ENCODE measurements around the gene RB1. TPM values are rescaled to one million over a fixed set of nuclear protein-coding genes. Genes with fewer than 3 reads are reported as not detected.

Gene RB1
- total RNA-seq, 1 experiment from 2014 or later: 18.8 TPM

GRCh38 chr13:48528720-48529119 is 225.2 kb downstream of the RB1 start:
- CTCF ChIA-PET: no interaction called here
- Mint-ChIP-seq H3K4me1 (peaks cover 15% of the 10 kb centered on the region), H3K9me3 (no peaks in the 10 kb centered on the region), H3K27me3 (ENCODE audit: low read depth) (no peaks in the 10 kb centered on the region), H3K4me3 (no peak overlapping the region), H3K36me3 (no peaks in the 10 kb centered on the region), H3K27ac (no peak overlapping the region)
- POLR2A ChIA-PET: no interaction called here
- DNase-seq (ENCODE audit: low spot score) (no peak), ATAC-seq (no peak)
- TF ChIP-seq NR1H2 (CRISPR knock-in tag; IDR thresholded peaks at IDR 0.05): no peak
- no peak for TF ChIP-seq FOXP1 (CRISPR knock-in tag; IDR thresholded peaks at IDR 0.05; ENCODE audit: borderline replicate concordance)
- TF ChIP-seq ZMAT4 (CRISPR knock-in tag; IDR thresholded peaks at IDR 0.05): no peak
- TF ChIP-seq PRRX2 (CRISPR knock-in tag; IDR thresholded peaks at IDR 0.05): no peak
- TF ChIP-seq ZNF219 (CRISPR knock-in tag; IDR thresholded peaks at IDR 0.05; ENCODE audit: borderline replicate concordance): no peak
- no peak for TF ChIP-seq GABPB1 (CRISPR knock-in tag; IDR thresholded peaks at IDR 0.05)
- TF ChIP-seq, protein P1, sequence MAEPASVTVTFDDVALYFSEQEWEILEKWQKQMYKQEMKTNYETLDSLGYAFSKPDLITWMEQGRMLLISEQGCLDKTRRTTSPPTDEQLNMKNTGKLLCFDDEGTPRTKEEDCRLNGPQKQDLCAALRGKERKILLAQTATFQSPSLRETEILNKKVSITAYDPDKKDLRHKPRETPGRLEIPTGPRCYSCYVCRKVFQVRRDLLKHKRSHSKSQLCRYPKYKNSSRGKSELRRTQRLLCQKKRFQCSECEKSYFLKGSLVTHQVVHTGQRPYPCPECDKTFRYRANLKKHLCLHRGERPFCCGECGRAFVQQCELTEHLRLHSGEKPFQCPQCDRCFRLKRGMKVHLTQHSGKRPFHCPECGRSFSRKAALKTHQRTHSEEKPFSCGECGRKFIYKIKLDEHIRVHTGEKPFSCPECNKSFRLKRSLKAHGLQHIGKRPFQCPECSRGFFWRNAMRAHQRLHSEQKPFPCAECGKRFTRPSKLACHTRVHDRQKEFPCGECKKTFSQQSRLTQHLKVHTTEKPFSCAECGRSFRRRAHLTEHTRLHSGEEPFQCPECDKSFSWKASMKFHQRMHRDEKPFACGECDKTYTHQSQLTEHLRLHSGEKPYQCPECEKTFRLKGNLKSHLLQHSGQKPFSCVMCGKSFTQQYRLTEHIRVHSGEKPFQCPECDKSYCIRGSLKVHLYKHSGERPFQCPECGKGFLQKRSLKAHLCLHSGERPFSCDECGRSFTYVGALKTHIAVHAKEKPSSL (CRISPR knock-in tag; conservative IDR thresholded peaks at IDR 0.05): no peak

- Mint-ChIP-seq H3K4me3 (no peak overlapping the region), H3K9me3 (no peaks in the 10 kb centered on the region; the same call in 1 of the 2 replicates), H3K36me3 (no peaks in the 10 kb centered on the region), H3K27me3 (ENCODE audit: low read depth) (no peaks in the 10 kb centered on the region), H3K4me1 (peaks cover 20% of the 10 kb centered on the region), H3K27ac (no peak overlapping the region)
- ChIA-PET CTCF (no interaction called here), POLR2A (no interaction called here)
- ATAC-seq (no peak), DNase-seq (ENCODE audit: low spot score) (no peak)
- no peak for TF ChIP-seq CDX4 (CRISPR knock-in tag; IDR thresholded peaks at IDR 0.05; ENCODE audit: borderline replicate concordance)
- no peak for TF ChIP-seq JAZF1 (CRISPR knock-in tag; IDR thresholded peaks at IDR 0.05)
- no peak for TF ChIP-seq MYBL2 (CRISPR knock-in tag; IDR thresholded peaks at IDR 0.05)
- no peak for TF ChIP-seq ELF4 (CRISPR knock-in tag; IDR thresholded peaks at IDR 0.05; ENCODE audit: low read depth)
- TF ChIP-seq CBFB (CRISPR knock-in tag; IDR thresholded peaks at IDR 0.05; ENCODE audit: low read depth): no peak
- no peak for TF ChIP-seq PRRX2 (CRISPR knock-in tag; IDR thresholded peaks at IDR 0.05)
- no peak for TF ChIP-seq ZNF423 (CRISPR knock-in tag; IDR thresholded peaks at IDR 0.05)
- no peak for TF ChIP-seq NFE2L1 (CRISPR knock-in tag; IDR thresholded peaks at IDR 0.05)
- no peak for TF ChIP-seq E2F5 (CRISPR knock-in tag; IDR thresholded peaks at IDR 0.05)
Observed at GRCh38 chr13:48530833-48531232, 227.3 kb downstream of the RB1 start.

Other genes starting within 250 kb of the RB1 start
- gene MED4, start 208.6 kb upstream of the RB1 start, total RNA-seq (2021): 36.9 to 48.1 TPM (median 43.2 TPM) in 3 replicates
- gene ITM2B, start 70.5 kb upstream of the RB1 start, total RNA-seq (2021): 177 to 186 TPM (median 178 TPM) in 3 replicates
- 3.3 to 4.2 TPM (median 3.9 TPM) in 3 replicates for gene LPAR6, start 109.4 kb downstream of the RB1 start, total RNA-seq (2021)
- gene RCBTB2, start 229.3 kb downstream of the RB1 start, total RNA-seq (2021): 6.6 to 9.4 TPM (median 9.1 TPM) in 3 replicates